HG02852 (cell line): ENCODE data around the gene PRPF31.
"Not testable (repeated sequence)": the region's sequence is repeated elsewhere in the genome, so short reads cannot be mapped to it uniquely, and the experiment has no call there.

Experiments used
- ATAC-seq: cut with Tn5 transposase; IDR thresholded peaks from one replicate; pipeline ENCODE4 v1.9.1; 2021; ENCODE audit warnings: mild to moderate bottlenecking, moderate library complexity; ENCODE audit not compliant: unreplicated experiment

The PRPF31 gene, protein sequence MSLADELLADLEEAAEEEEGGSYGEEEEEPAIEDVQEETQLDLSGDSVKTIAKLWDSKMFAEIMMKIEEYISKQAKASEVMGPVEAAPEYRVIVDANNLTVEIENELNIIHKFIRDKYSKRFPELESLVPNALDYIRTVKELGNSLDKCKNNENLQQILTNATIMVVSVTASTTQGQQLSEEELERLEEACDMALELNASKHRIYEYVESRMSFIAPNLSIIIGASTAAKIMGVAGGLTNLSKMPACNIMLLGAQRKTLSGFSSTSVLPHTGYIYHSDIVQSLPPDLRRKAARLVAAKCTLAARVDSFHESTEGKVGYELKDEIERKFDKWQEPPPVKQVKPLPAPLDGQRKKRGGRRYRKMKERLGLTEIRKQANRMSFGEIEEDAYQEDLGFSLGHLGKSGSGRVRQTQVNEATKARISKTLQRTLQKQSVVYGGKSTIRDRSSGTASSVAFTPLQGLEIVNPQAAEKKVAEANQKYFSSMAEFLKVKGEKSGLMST

DNA sequence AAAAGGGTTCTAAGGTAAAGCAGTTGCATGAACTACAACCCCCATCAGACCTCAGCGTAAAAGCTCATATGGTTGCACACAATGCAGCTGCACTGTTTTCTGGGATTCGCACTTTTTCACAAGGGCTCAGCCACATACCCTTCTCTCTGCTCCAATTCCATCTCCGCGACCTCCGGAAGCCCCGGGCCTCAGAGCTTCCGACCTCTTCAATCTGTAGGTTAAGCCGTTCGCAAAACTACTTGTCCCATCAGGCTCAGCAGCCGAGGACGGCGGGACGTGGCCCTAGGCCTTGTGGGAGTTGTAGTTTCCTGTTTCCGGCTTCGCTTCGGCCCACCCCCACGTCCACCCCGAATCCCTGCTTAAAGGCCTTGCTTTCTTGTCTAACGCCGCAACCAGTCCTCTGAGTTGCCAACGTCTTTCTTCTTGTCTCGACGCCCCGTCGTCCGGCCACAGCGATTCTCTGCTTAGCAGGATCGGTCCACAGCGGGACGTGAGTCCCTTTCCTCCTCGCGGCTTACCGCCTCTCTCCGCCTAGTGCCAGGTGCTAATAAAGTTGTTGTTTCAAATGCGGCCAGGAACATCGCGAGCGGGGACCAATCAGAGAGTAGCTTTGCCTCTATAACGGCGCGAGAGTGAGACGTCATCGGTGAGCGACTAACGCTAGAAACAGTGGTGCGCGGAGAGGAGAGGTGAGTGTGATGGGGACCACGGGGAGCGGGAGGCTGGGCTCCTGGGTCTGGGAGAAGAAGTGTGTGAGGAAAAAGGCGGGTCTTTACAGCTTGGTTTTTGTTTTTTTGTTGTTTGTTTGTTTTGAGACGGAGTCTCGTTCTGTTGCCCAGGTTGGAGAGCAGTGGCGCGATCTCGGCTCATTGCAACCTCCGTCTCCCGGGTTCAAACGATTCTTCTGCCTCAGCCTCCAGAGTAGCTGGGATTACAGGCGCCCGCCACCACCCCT is at the start of gene PRPF31, which contains the start of gene TFPT:
Gene PRPF31 (plus strand): TSS at position 646 of the 955 bp plus-strand sequence. CDS start 2,525 bp downstream, outside the sequence.
Gene TFPT (minus strand): TSS at position 549 of the 955 bp plus-strand sequence. CDS start 388 bp downstream, at position 161.
- ATAC-seq = peak; percentile 76

DNA sequence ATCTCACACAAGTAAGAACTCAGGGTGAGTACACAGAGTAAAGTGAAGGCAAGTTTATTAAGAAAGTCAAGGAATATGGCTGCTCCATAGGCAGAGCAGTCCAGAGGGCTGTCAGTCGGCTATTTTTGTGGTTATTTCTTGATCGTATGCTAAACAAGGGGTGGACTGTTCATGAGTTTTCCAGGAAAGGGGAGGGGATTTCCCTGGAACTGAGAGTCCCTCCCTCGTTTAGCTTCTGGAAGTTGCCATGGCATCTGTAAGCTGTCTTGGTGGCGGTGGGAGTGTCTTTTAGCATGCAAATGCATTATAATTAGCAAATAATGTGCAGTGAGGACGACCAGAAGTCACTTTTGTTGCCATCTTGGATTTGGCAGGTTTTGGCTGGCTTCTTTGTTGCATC is 46.1 kb upstream of the PRPF31 start:
- ATAC-seq = no peak

DNA sequence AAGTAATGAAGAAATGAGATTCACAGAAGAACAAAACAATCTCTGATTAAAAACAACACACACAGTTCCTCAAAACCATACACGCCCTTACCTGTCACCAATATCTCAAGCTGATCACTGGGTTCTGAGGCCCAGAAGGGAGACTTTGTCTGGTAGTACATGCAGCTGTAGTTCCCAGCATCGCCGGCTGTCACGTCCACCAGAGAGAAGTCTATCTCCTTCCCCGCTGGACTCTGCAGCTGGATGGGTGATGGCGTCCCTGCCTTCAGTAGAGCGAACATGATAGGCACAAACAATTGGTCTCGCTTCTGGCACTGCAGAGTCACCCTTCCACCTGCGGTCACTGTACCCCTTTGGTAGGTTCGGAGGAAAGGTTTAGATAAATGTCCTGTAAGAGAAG is 41.7 kb upstream of the PRPF31 start:
- no peak for ATAC-seq

DNA sequence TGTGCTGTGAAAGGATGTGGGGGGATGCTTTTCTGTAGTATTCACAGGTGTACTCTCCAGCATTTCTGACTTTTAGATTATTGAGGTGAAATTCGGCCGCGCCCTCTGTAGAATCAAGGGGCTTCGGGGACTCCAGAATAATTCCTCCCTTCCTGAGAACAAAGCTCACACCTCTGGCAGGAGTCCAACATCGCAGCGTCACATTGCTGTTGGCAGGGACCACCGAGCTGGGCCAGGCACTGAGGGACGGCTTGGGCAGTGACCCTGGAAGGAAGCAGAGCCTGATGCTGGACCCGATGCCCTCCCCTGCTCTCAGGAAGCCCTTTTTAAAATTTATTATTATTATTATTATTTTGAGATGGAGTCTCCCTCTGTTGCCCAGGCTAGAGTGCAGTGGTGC is 40.7 kb upstream of the PRPF31 start:
- no peak for ATAC-seq

DNA sequence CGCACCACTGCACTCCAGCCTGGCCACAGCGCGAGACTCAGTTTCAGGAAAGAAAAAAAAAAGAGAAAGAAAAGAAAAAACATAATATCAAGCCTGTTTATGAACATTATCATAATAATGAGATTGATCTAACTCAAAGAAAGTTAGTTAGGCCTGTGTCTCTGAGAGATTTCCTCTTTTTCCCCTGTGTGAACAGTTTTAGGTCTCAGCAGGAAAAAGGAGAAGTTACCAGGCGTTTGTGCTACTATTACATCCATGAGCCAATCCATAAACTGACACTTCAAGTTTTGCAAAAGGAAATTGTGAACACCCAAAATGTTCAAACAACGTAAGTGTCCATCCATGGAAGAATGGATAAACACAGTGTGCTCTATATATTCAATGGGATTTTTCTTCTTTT is 38.2 kb upstream of the PRPF31 start:
- ATAC-seq = no peak

DNA sequence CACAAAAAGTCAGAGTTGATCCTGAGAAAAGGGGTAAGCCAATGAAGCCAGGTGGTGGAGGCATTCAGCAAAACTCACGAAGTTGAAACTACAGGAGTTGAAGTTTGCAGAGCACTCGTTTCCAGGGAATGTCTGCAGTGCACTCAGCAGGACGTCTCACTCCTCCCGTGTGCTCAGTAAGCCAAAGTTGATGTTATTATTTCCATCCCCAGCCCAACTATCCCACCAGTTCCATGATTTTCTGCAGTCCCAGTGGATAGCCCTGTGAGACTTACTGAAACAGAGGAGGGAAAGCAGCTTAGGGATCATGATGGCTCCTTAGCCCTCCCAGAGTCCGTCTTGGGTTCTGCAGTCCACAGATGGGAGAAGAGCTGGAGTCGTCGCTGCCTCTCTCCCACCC is 34.5 kb upstream of the PRPF31 start, which contains the start of gene TARM1:
Gene TARM1 (minus strand): TSS at position 334 of the 400 bp plus-strand sequence. CDS start 25 bp downstream, at position 309.
- no peak for ATAC-seq

DNA sequence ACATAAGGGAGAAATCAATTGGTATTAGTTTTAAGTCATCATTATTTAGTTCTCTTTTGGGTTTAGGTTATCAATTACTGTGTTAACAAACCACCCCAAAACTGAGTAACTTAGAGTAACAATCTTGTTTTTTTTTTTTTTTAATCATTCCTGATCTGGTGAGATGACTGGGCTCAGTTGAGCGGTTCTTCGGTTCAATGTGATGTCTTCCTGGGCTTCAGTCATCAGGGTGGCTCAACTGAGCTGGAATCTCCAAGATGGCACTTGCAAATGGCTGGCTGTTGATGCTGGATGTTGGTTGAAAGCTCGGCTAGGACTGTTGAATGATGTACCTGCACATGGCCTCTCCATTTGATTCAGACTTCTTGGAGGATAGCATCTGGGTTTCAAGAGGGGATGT is 31.1 kb upstream of the PRPF31 start:
- no peak for ATAC-seq

DNA sequence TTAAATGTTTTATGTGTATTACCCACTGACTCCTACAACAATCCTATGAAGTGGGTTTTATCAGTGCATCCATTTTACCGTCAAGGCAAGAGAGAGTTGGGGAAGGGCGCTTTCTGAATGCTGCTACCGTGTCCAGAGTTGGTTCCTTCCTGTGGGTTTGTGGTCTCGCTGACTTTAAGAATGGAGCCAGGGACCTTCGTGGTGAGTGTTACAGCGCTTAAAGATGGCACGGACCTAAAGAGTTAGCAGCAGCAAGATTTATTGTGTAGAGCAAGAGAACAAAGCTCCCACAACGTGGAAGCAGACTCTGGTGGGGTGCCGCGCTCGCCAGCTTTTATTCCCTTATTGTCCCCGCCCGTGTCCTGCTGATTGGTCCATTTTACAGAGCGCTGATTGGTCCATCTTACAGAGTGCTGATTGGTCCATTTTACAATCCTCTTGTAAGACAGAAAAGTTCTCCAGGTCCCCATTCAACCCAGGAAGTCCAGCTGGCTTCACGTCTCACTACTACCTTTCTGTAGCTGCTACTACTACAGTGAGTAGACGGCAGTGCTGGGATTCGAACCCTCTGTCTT is 21.0 kb upstream of the PRPF31 start:
- ATAC-seq = no peak

DNA sequence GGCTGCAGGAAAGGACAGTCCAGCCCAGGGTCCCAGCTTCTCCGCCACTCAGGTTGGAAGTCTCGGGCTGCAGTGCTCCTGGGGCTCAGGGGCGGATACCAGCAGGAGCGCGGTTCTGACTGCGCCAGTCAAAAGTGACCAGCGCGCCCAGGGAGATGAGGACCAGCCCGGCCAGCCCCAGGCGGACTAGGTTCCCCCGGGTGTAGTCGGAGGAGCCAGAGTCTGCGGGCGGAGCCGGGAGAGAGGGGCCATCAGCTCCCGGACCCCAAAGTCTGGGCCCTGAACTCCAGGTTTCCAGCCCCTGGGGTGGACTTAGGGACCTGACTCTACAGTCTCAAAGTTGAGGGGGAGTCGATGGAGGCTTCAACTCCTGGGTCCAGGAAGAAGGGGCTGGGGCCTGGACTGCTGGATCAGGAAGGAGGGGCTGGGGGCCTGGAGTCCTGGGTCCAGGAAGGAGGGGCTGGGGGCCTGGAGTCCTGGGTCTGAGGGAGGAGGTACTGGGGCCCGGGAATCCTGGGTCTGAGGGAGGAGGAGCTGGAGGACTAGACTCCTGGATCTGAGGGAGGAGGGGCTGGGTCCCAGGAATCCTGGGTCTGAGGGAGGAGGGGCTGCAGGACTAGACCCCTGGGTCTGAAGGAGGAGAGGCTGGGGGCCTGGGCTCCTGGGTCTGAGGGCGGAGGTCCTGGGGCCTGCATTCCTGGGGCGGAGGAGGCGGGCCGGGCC is 20.3 kb upstream of the PRPF31 start:
- ATAC-seq = no peak

DNA sequence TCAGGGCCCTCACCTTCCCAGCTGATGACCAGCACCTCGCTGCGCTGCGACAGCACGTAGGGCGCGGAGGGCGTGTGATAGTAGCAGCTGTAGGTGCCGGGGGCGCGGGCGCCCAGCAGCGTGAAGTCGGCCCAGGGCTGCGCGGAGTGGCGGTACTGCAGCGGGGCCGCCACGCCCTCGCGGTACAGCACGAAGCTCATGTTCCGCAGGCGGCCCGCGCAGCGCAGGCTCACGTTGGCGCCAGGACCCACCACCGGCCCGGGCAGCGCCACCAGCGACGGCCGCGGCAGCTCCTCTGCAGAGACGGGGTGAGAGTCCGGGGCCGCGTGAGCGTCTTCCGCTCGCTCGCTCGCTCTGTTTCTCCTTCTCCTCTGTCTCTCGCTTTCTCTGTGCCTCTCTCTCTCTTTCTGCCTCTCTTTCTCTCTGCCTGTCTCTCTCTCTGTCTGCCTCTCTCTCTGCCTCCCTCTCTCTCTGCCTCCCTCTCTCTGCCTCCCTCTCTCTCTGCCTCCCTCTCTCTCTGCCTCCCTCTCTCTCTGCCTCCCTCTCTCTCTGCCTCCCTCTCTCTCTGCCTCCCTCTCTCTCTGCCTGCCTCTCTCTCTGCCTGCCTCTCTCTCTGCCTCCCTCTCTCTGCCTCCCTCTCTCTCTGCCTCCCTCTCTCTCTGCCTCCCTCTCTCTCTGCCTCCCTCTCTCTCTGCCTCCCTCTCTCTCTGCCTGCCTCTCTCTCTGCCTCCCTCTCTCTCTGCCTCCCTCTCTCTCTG is 19.5 kb upstream of the PRPF31 start:
- not testable (repeated sequence) for ATAC-seq

DNA sequence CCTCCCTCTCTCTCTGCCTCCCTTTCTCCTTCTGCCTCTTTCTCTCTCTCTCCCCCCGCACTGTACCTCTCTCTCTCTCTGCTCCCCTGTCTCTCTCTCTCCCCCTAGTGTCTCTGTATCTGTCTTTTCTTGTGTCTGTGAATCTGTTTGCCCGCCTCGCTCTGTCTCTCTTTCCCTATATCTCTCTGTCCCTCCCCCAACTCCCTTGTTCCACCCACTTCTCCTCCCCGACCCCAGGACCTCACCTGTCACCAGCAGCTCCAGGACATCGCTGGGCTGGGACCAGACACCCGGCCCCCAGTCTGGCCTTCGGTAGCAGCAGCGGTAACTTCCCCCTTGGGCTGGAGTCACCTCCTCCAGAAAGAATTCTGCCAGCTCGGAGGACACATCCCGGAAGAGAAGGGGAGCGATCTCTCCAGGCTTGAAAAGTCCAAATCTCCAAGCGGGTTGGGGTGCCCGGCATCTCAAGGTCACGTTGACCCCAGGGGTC is 18.9 kb upstream of the PRPF31 start:
- no peak for ATAC-seq

DNA sequence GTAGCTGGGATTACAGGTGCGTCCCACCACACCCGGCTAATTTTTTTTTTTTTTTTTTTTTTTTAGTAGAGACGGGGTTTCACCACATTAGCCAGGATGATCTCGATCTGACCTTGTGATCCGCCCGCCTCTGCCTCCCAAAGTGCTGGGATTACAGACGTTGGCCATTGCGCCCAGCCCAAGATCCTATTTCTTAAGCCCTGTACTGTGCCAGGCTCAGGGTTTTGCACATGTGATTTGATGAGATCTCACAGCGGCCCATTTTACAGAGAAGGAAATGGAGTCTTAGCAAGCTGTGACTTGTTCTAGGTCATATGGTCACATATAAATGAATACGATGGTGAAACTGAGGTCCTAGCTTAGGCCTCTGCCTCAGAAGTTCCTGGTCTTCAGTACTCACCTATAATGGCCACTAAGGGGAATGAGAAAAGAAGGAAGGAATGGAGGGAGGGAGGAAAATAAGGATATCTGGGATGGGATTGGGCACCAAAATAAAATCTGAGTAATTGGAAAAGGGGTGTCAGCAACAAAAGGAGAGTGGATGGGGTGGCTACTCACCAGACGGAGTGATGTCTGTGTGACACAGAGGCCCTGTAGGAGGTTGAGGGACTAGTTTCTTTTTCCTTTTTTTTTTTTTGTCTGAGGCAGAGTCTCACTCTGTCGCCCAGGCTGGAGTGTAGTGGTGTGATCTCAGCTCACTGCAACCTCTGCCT is 16.2 kb upstream of the PRPF31 start:
- ATAC-seq = no peak

DNA sequence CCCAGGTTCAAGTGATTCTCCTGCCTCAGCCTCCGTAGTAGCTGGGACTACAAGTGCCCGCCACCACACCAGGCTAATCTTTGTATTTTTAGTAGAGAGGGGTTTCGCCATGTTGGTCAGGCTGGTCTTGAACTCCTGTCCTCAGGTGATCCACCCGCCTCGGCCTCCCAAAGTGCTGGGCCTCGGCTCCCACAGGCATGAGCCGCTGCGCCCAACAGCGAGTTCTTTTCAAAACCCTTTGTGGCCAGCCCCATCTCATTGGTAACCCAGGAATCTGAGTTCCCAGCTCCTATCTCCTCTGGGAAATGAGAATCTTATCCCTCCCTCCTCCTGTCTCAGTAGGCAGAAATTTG is 15.7 kb upstream of the PRPF31 start:
- not testable (repeated sequence) for ATAC-seq

DNA sequence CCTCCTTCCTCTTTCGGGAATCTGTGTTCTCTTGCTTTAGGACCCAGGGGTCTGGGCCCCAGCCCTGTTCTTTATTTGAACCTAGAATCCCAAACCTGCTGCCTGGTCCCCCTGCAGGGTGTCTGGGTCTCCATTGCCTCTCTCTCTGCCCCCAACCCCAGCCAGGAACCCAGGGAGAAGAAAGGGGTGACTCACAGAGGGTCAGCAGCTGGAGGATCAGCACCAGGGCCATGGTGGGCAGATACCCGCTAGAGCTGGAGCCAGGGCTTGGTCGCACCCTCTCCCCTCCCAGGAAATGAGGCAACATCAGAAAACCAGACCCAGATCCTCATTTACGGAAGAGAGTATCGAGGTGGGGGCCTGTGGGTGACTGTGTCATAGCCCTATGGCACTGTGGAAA is 15.0 kb upstream of the PRPF31 start, which contains the start of gene OSCAR:
Gene OSCAR (minus strand): TSS at position 243 of the 400 bp plus-strand sequence. CDS start 11 bp downstream, at position 232.
- no peak for ATAC-seq

DNA sequence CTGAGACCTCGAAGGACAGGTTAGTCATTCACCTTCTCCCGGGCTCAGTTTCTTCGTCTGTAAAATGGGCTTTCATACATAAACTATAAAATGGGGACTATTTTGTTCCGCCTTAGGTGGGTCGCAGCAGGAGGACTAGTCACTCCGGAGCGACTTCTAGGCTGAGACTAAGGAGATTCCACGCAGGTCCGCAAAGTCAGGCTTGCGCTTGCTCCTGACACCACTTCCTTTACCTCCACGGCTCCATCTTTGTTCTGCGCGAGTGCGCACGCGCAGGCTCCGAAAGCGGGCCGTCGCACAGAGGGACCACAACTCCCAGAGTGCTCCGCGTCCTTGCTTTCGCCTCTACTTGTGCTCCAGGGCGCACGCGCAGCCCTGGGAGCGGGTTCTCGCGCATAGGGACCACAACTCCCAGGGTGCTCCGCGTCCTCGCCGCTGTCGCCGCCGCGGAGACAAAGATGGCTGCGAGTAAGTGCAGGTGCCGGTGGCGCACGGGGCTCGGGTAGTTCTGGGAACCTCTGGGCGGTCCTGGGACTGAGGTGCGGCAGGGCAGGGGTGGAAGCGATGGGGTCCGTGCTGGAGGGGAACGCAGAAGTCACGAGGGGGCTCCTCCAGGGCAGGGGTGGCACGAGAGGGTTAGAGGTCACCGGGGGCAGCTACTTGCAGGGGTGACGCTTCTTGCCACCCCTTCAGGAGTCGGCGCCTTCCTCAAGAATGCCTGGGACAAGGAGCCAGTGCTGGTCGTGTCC is 13.0 kb upstream of the PRPF31 start, which contains the start of gene NDUFA3:
Gene NDUFA3 (plus strand): TSS at position 435 of the 749 bp plus-strand sequence. CDS start 24 bp downstream, at position 459.
- ATAC-seq = peak; percentile 83

DNA sequence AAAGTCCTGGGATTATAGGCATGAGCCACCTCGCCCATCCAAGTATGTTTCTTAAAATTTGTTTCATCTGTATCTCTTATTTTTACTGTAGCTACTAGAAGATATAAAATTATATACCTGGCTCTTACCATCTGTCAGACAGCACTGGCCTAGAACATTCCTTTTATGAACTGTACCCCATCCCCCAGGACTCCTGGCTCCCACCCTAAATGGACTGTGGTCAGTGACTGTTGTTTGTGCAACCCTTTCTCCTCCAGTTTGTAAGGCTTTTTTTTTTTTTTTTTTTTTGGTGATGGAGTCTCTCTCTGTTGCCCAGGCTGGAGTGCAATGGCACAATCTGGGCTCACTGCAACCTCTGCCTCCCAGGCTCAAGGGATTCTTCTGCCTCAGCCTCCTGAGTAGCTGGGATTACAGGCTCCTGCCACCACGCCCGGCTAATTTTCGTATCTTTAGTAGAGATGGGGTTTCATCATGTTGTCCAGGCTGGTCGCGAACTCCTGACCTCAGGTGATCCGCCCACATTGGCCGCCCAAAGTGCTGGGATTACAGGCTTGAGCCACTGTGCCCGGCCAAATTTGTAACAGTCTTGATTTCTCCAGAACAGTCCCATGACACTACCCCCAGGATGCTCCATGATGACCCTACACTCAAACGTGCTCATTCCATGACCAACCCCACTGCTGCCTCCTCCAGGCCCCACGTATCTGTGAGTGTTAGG is 10.4 kb upstream of the PRPF31 start:
- ATAC-seq = no peak

DNA sequence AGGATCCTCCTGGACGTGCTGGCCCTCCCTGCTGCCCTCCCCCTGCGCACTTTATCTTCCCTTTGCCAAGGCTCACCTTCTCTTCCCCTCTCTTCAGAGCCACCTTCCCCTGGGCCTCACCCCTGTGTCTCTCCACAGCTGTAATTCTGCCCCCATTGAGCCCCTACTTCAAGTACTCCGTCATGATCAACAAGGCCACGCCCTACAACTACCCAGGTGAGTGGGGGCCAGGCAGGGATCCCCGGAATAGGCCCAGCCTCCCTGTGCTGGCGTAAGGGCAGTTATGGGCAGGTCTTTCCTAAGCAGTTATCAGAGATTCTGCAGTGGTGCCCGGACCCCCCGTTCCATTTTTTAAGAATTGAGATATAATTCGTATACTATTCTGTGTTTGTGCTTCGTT is 9.8 kb upstream of the PRPF31 start:
- ATAC-seq = no peak
